Stromal cell of bone marrow (primary cell): ENCODE data around the gene TNPO2.

Source experiments
- DNase-seq: peaks from one replicate; pipeline ENCODE4 v3.0.0-alpha.2; 2012; ENCODE audit warnings: low read depth

Gene TNPO2

GRCh38 chr19:12723641-12724426 is at the start of gene TNPO2:
TNPO2 (minus strand) TSS chr19:12723932; CDS start chr19:12720977, 2,955 bp downstream.
- peak; percentile 31 for DNase-seq

DNA sequence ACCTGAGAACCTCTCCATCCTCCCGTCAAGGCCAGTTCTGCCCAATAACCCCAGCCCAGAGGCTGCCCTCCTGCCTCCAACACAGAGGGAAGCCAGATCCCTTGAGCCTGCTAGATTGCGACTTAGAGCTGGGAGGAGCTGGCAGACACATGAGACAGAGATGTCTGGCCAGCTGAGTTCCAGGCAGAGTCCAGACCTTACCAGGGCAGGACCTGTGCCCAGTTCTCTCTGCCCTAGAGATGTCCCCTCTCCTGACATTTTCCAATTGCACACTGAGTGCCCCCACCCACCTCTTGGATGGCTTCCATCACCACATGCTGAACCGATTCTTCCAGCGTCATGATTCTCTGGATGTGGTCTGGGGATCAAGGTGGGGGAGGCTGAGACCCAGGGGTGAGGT is 48.6 kb upstream of the TNPO2 start:
- DNase-seq: no peak

DNA sequence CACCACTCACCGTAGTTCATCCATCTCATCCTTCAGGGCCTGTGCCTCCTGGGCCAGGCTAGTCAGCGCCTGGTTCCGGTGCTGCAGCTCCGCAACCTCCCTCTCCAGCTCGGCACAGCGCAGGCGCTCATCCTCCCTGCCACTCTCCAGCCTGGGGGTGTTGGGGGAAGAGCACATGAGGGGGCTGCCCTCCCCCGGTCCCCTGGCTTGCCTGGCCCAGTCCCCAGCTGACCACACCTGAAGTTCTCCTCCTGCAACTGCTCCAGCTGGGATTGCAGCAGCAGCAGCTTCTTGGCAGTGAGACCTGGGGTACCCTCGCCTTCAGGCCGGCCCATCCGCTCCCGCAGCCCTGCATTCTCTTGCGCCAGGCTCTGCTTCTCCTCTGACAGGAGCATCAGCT is 47.2 kb upstream of the TNPO2 start:
- DNase-seq: no peak

DNA sequence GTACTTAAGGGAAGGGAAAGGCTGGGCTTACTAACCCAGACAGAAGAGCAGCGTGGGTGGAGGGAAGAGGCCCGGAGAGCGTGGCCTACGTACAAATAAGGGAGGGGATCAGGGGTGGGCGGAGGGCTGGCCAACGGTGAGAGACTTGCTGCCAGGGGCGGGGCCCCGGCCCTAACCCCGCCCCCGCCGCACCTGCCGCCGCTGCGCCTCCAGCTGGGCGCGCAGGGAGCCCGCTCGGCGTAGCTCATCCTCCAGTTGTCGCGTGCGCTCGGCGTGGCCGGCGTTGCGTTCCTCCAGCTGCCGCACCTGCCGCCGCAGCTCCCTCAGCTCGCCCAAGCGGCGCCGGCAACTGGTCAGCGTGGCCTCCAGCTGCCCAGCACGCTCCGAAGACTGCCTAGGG is 46.0 kb upstream of the TNPO2 start:
- no peak for DNase-seq

- DNase-seq: no peak
These were observed 43.9 kb upstream of the TNPO2 start for GRCh38 chr19:12767666-12768065.

- no peak for DNase-seq
These were observed 43.4 kb upstream of the TNPO2 start for GRCh38 chr19:12767150-12767549.

- DNase-seq: peak; percentile 59
These were observed 42.4 kb upstream of the TNPO2 start for GRCh38 chr19:12766051-12766521.

GRCh38 chr19:12764698-12765097 is 41.0 kb upstream of the TNPO2 start:
- DNase-seq: no peak

DNA sequence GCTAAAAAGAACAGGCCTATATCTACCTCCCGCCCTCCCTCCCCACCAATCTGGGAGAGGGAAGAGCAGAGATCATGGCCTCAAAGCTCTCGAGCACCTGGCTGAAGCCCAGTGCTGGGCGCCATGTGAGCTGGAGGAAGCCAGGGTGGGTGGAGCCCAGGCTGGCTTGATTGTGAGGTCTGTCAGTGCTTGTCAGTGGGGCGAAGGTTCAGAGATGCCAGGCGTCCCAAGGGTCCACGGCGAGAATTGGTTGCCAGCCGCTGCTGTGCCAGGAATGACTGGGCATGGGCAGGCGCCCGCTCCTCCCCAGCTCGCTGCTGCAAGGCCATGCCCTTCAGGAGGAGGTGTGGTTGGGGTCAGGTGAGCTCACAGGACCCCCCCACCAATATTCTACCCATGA is 39.4 kb upstream of the TNPO2 start:
- DNase-seq: no peak

DNA sequence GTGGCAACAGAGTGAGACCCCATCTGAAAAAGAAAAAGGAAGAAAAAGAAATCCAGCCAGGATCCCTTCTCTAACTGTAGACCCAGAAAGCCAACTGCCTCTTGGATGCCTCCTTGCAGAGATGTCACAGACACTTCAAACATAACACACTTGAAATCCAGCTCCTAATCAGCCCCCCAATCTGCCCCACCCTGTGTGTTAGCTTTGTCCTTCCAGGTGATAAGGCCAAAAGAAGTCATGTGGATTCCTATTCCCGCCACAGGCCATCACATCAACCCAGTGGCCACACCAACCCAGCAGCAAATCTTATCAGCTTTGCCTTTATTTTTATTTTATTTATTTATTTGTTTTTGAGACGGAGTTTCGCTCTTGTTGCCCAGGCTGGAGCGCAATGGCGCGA is 36.0 kb upstream of the TNPO2 start:
- no peak for DNase-seq

DNA sequence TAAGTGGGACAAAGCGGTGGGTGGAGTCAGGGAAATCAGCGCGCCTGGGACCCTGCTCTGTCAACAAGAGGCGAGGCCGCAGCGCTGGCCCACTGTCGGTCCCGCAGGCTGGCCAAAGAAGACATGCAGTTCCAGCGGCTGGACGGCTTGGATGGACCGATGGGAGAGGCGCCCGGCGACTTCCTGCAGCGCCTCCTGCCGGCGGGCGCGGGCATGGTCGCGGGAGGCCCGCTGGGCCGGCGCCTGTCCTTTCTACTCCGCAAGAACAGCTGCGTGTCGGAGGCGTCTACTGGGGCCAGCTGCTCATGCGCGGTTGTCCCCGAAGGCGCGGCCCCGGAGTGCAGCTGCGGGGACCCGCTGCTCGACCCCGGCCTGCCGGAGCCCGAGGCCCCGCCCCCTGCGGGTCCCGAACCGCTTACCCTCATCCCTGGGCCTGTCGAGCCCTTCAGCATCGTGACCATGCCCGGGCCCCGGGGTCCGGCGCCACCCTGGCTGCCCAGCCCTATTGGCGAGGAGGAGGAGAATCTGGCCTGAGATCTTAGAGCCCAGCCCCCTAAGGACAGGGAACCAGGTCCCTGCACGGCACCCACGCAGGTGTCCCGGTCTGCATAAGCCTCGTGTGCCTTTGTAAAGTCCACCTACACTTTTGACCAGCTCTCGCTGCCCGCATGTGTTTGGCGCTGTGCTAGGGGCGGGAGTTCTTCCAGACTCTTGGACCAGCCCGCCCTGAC is 34.0 kb upstream of the TNPO2 start:
- DNase-seq: peak; percentile 37

DNA sequence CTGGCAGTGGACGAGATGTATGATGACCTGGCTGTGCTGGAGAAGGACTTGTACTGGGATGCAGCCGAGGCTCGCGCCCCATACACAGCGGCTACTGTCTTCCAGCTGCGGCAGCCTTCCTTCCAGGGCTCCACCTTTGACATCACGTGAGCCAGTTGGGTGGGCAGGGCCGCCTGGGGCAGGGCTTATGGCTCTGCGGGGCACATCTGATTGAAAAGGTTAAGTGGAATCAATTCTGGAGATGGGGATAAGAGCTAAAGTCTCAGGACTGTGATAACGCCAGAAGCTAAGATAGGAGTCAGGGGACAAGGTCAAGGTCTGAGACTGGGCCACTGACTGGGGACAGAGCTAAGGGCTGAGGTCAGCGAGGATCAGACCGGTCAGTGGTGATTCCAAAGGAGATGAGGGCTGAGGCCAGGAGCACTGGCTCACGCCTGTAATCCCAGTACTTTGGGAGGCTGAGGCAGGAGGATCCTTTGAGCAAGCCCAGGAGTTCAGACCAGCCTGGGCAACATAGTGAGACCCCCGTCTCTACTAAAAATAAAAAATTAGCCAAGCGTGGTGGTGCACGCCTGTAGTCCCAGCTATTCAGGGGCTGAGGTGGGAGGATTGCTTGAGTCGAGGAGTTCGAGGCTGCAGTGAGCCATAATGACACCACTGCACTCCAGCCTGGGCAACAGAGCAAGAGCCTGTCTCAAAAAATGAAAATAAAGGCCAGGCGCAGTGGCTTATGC is 32.6 kb upstream of the TNPO2 start:
- DNase-seq: no peak

DNA sequence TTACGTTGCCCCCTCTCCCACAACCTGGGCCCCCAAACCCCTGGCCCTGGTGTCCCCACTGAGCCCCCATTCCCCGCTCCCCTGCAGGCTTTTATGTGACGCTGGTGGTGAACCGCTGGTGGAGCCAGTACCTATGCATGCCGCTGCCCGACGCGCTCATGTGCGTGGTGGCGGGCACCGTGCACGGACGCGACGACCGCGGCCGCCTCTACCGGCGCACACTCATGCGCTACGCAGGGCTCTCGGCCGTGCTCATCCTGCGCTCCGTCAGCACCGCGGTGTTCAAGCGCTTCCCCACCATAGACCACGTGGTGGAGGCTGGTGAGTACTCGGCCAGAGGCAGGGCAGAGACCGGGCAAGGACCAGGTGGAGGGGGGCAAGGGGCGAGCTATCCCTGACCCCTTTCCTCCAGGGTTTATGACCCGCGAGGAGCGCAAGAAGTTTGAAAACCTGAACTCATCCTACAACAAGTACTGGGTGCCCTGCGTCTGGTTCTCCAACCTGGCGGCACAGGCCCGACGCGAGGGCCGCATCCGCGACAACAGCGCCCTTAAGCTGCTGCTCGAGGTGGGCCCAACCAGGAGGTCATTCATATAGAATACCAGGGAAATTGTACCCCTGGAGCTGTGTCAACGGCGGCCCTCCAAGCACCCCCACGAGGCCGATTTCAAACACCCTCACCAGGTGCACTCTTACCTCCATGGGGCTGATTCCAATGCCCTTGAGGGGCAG is 30.9 kb upstream of the TNPO2 start:
- DNase-seq: no peak

DNA sequence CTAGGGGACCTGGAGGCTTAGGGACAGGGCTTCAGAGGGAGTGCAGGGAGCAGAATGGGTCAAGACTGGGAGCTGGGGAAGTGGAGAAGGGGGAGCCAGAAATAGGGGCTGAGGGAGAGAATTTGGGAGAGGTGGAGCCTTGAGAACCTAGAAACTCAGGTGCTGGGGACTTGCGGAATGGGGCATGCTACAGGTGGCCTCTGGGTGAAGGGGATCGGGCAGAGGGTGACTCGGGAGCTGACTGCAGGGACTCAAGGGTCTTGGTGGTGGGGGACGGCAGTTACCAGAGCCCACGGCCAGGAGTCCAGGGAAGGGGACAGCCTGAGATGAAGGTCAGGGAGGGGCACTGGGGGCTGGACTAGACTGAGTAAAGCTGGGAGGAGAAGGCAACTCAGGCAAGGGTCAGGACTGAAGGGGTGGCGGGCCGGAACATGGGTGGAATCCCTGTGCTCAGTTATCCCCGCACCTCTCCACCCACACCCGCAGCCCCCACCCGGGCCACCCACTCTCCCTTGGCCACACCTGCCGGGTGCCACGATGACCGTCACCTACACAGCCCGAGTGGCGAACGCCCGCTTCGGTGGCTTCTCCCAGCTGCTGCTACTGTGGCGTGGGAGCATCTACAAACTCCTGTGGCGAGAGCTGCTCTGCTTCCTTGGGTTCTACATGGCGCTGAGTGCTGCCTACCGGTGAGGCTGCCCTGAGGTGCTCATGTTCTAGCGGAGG is 28.5 kb upstream of the TNPO2 start:
- DNase-seq: no peak

- DNase-seq: no peak
These were observed 27.9 kb upstream of the TNPO2 start, which contains the start of gene BEST2 for GRCh38 chr19:12751635-12752034. BEST2 (plus strand) TSS chr19:12751791; CDS start chr19:12752593, 802 bp downstream.

GRCh38 chr19:12750851-12751250 is 27.1 kb upstream of the TNPO2 start:
- no peak for DNase-seq

- no peak for DNase-seq
These were observed 26.3 kb upstream of the TNPO2 start for GRCh38 chr19:12749938-12750521.

DNA sequence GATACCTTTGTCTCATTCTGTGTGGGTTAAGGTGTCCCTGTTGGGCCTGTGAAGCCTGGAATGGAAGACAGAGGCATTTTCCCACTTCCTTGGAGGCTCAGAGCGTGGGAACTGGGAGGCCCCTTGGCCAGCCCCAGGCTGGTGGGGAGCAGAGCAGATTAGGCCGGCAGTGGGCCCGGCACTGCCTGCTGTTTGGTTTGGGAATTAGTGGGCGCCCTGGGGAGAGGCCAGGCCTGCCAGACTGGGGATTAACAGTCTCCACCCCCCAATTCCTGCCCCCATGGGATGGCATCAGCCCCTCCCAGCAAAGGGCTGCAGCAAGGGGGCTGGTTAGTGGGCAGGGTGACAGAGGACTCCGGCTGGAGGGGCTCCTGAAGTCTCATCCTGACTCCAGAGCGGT is 24.8 kb upstream of the TNPO2 start:
- no peak for DNase-seq

GRCh38 chr19:12745166-12745897 is 21.6 kb upstream of the TNPO2 start:
- no peak for DNase-seq

DNA sequence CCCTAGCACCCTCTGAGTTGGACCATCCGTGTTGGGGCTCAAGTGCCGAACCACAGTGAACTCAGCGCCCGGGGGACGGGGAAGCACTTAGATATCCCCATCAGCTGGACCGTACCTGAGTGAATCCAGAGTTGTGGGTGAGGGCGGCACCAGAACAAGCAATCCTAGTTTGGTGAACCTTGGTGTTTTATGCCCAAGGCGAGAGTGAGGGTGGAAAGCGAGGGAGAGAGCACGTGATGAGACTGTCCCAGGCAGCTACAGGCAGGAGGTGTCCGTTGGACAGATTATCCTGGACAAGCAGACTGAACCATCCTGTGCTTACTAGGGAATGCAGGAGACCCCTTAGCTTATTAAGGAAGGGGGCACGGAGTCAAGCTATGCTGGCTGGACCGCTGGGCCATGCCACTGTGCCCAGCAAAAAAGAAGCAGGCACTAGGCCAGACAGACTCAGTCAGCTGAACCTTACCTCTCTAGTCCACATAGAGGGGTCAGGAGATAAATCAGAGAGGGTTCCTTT is 14.2 kb upstream of the TNPO2 start:
- DNase-seq: no peak
